ENCODE data around the gene CAMSAP1. TPM values are rescaled to one million over a fixed set of nuclear protein-coding genes. Genes with fewer than 3 reads are reported as not detected.

The CAMSAP1 gene
- total RNA-seq, 1 experiment from 2014 or later = 52.7 TPM

GRCh38 chr9:135927195-135928013 lies 20.1 kb upstream of the CAMSAP1 start:
- Histone ChIP-seq H3K4me1 (ENCODE audit: insufficient read depth, low read length) (no peaks in the 10 kb centered on the region), H2AK5ac (ENCODE audit: insufficient read length, low read length) (no peak overlapping the region), H2BK120ac (ENCODE audit: low read depth, low read length, poor library complexity, severe bottlenecking) (no peak overlapping the region), H4K91ac (ENCODE audit: insufficient read length, low read depth, low read length) (no peak overlapping the region), H3K14ac (ENCODE audit: insufficient read depth, low read length) (no peak overlapping the region; the same call in 1 of the 2 replicates), H2BK15ac (ENCODE audit: low read depth, low read length) (no peak overlapping the region), H4K8ac (replicated peaks; ENCODE audit: insufficient read length, low read depth, low read length) (no peak overlapping the region), H3K18ac (ENCODE audit: insufficient read length, low read depth, low read length) (no peak overlapping the region), H2BK20ac (ENCODE audit: low read depth, low read length, poor library complexity, severe bottlenecking) (no peak overlapping the region), H2AFZ (ENCODE audit: low read length) (no peak overlapping the region), H3K23ac (ENCODE audit: insufficient read length, low read depth, low read length) (no peak overlapping the region), H2BK12ac (ENCODE audit: insufficient read length, low read depth, low read length) (no peak overlapping the region), H3K56ac (ENCODE audit: insufficient read length, low read depth, low read length) (no peak overlapping the region), H3K27me3 (ENCODE audit: insufficient read depth, low read length) (no peaks in the 10 kb centered on the region), H3T11ph (ENCODE audit: low read length) (no peak overlapping the region), H3K9ac (ENCODE audit: extremely low read depth, insufficient read length, low read length) (no peak overlapping the region), H3K27ac (ENCODE audit: insufficient read length, low read depth, low read length) (no peak overlapping the region), H4K5ac (ENCODE audit: insufficient read length, low read depth, low read length) (no peak overlapping the region), H3K9me3 (ENCODE audit: control insufficient read depth, low read depth, low read length) (no peaks in the 10 kb centered on the region), H3K23me2 (ENCODE audit: insufficient read length, low read depth, low read length, poor library complexity, severe bottlenecking) (no peaks in the 10 kb centered on the region), H4K20me1 (ENCODE audit: control insufficient read depth, insufficient read depth, insufficient read length) (no peaks in the 10 kb centered on the region), H3K4me2 (ENCODE audit: insufficient read depth, insufficient read length, low read length) (no peak overlapping the region), H3K4ac (ENCODE audit: low read depth, low read length) (no peak overlapping the region), H3K79me2 (ENCODE audit: insufficient read depth, low read length) (no peaks in the 10 kb centered on the region), H2BK5ac (ENCODE audit: insufficient read length, low read length) (no peak overlapping the region), H3K79me1 (ENCODE audit: insufficient read depth, low read depth, low read length, poor library complexity, severe bottlenecking) (no peaks in the 10 kb centered on the region)
- Mint-ChIP-seq H3K4me1 (peaks cover 0 to 10% of the 10 kb centered on the region in 2 experiments; a peak in 3 of 4 replicates), H3K27me3 (ENCODE audit: low read depth) (no peaks in the 10 kb centered on the region), H3K36me3 (ENCODE audit: insufficient read depth in 1 of 3, low read depth in 3 of 3) (peaks cover 12 to 33% (median 27%) of the 10 kb centered on the region in 3 experiments; a peak in 6 of 7 replicates), H3K4me3 (peak overlapping the region in 1 of 2 experiments; percentile 12; a peak in 1 of 5 replicates), H3K9me3 (no peaks in the 10 kb centered on the region), H3K27ac (peak overlapping the region; percentile 11 to 81 (median 13); a peak in 3 of 7 replicates)
- no peak for TF ChIP-seq CTCF (conservative IDR thresholded peaks at IDR 0.05)
- DNase-seq = no peak
- no CpG with 5 or more reads among the region's 25 CpGs for WGBS (ENCODE audit: extremely low coverage, insufficient read length, low lambda C conversion rate)

Data from H9 (cell line).